Measurements from ENCODE around the gene BTRC.

Gene BTRC

GRCh38 chr10:101545898-101546297 lies 191.9 kb downstream of the BTRC start:
- no peak for DNase-seq

GRCh38 chr10:101550965-101551364 lies 197.0 kb downstream of the BTRC start:
- DNase-seq: no peak

- no peak for DNase-seq
Measured at GRCh38 chr10:101552442-101552841, 198.5 kb downstream of the BTRC start.

GRCh38 chr10:101557541-101557940 lies 203.6 kb downstream of the BTRC start:
- DNase-seq: peak; percentile 16

- peak; percentile 52 for DNase-seq
Measured at GRCh38 chr10:101558204-101558603, 204.2 kb downstream of the BTRC start.

- peak; percentile 48 for DNase-seq
Measured at GRCh38 chr10:101558671-101559595, 205.0 kb downstream of the BTRC start.

GRCh38 chr10:101559596-101560297 lies 205.8 kb downstream of the BTRC start:
- peak; percentile 36 for DNase-seq

- peak; percentile 48 for DNase-seq
Measured at GRCh38 chr10:101560298-101561067, 206.5 kb downstream of the BTRC start.

- peak; percentile 45 for DNase-seq
Measured at GRCh38 chr10:101561068-101561915, 207.3 kb downstream of the BTRC start.

- DNase-seq: peak; percentile 46
Measured at GRCh38 chr10:101562231-101562630, 208.3 kb downstream of the BTRC start.

- peak; percentile 26 for DNase-seq
Measured at GRCh38 chr10:101563007-101563406, 209.0 kb downstream of the BTRC start.

GRCh38 chr10:101563497-101564040 lies 209.6 kb downstream of the BTRC start:
- DNase-seq: peak; percentile 44

GRCh38 chr10:101564490-101564991 lies 210.6 kb downstream of the BTRC start:
- peak; percentile 43 for DNase-seq

GRCh38 chr10:101565370-101565900 lies 211.5 kb downstream of the BTRC start:
- peak; percentile 42 for DNase-seq

GRCh38 chr10:101565936-101566332 lies 212.0 kb downstream of the BTRC start:
- peak; percentile 45 for DNase-seq

- DNase-seq: peak; percentile 75
Measured at GRCh38 chr10:101566333-101567164, 212.6 kb downstream of the BTRC start.

- DNase-seq: peak; percentile 49
Measured at GRCh38 chr10:101567165-101568006, 213.4 kb downstream of the BTRC start.

GRCh38 chr10:101568054-101568745 lies 214.2 kb downstream of the BTRC start:
- DNase-seq: peak; percentile 37

- no peak for DNase-seq
Measured at GRCh38 chr10:101569323-101569621, 215.3 kb downstream of the BTRC start.
